Measurements from ENCODE around the gene TACC2. TPM values are rescaled to one million over a fixed set of nuclear protein-coding genes. Genes with fewer than 3 reads are reported as not detected.

The TACC2 gene
- total RNA-seq, 1 donor from 2014 or later: 10.7 TPM

DNA sequence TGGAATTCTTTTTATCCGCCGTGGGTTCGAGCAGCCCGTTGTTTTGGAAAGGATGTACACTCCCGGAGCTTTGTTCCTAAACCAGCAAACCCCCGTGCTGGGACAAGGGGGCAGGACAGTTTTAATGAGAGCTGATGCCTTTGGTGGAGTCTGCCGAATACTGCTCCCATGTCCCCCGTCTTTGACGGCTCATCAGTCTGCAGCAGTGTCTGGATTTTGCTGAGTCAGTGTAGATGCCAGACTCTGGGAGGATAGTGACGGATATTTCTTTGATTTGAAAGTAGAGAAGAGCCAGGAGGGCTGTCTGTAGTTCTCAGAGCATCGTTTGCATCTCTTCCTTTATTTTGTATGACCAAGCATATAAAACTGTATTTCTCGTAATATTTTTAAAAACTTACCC is 207.3 kb downstream of the TACC2 start:
- Histone ChIP-seq H3K79me2 (ENCODE audit: low read depth) (peaks cover 48% of the 10 kb centered on the region), H3K36me3 (no peaks in the 10 kb centered on the region), H3K27ac (no peak overlapping the region), H3F3A (ENCODE audit: low read depth) (peaks cover 27% of the 10 kb centered on the region), H2AFZ (replicated peaks) (no peak overlapping the region), H4K20me1 (ENCODE audit: low read depth) (peaks cover 14% of the 10 kb centered on the region), H3K4me2 (no peak overlapping the region), H3K4me3 (no peak overlapping the region), H3K9ac (no peak overlapping the region), H3K9me3 (ENCODE audit: low read depth) (no peaks in the 10 kb centered on the region), H3K4me1 (peaks cover 40% of the 10 kb centered on the region), H3K27me3 (no peaks in the 10 kb centered on the region)
- Mint-ChIP-seq H3K4me1 (peaks cover 69% of the 10 kb centered on the region), H3K27ac (peak overlapping the region; percentile 88), H3K9me3 (no peaks in the 10 kb centered on the region), H3K27me3 (ENCODE audit: insufficient read depth, low read depth) (peaks cover 5% of the 10 kb centered on the region), H3K36me3 (peaks cover 27% of the 10 kb centered on the region), H3K4me3 (no peak overlapping the region)
- no peak for TF ChIP-seq EZH2phosphoT487 (IDR thresholded peaks at IDR 0.05)
- DNase-seq (ENCODE audit: low spot score): no peak

DNA sequence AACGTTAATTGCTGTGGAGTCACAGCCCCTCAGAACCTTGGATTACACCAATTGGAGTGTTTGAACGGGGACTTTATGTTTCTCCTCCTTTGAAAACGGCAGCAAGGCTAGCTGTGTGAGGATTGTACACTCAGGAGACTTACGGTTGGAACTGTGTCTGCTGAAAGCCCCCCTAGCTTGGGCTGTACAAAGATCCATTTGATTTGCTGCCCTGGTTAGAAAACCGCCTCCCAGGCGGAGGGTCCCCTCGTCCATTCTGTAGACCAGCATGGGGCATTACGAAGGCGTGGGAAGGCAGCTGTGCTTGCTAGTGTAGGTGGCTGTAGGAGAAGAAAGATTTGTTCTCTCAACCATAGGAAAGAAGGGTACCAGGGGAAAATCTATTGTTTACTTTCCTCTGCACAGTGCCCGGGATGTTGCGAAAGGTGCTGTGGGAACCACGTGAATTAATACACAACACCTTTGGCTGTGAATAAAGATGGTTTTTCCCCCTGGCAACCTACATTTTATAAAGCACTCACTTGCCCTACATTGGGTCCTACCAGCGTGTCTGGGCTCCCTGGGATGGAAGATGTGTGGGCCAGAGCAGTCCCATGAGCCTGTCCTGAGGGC is 208.8 kb downstream of the TACC2 start:
- Histone ChIP-seq H3K27me3 (no peaks in the 10 kb centered on the region), H3K36me3 (no peaks in the 10 kb centered on the region), H3K4me1 (peaks cover 25% of the 10 kb centered on the region), H2AFZ (replicated peaks) (no peak overlapping the region), H3K4me3 (no peak overlapping the region), H3K79me2 (ENCODE audit: low read depth) (peaks cover 33% of the 10 kb centered on the region), H3K9me3 (ENCODE audit: low read depth) (no peaks in the 10 kb centered on the region), H3F3A (ENCODE audit: low read depth) (peaks cover 13% of the 10 kb centered on the region), H3K4me2 (peak overlapping the region; percentile 68), H3K27ac (peak overlapping the region; percentile 90), H3K9ac (no peak overlapping the region), H4K20me1 (ENCODE audit: low read depth) (peaks cover 4% of the 10 kb centered on the region)
- peak overlapping the region; percentile 46 for H3K27ac Mint-ChIP-seq
- peaks cover 3% of the 10 kb centered on the region for H3K27me3 Mint-ChIP-seq (ENCODE audit: insufficient read depth, low read depth)
- peaks cover 55% of the 10 kb centered on the region for H3K4me1 Mint-ChIP-seq
- TF ChIP-seq EZH2 (IDR thresholded peaks at IDR 0.05): no peak
- TF ChIP-seq, protein P1, sequence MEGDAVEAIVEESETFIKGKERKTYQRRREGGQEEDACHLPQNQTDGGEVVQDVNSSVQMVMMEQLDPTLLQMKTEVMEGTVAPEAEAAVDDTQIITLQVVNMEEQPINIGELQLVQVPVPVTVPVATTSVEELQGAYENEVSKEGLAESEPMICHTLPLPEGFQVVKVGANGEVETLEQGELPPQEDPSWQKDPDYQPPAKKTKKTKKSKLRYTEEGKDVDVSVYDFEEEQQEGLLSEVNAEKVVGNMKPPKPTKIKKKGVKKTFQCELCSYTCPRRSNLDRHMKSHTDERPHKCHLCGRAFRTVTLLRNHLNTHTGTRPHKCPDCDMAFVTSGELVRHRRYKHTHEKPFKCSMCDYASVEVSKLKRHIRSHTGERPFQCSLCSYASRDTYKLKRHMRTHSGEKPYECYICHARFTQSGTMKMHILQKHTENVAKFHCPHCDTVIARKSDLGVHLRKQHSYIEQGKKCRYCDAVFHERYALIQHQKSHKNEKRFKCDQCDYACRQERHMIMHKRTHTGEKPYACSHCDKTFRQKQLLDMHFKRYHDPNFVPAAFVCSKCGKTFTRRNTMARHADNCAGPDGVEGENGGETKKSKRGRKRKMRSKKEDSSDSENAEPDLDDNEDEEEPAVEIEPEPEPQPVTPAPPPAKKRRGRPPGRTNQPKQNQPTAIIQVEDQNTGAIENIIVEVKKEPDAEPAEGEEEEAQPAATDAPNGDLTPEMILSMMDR (IDR thresholded peaks at IDR 0.05): no peak
- TF ChIP-seq EZH2phosphoT487 (IDR thresholded peaks at IDR 0.05): no peak
- peaks cover 33% of the 10 kb centered on the region for H3K36me3 Mint-ChIP-seq
- peak overlapping the region; percentile 61 for H3K4me3 Mint-ChIP-seq
- DNase-seq (ENCODE audit: low spot score): peak; percentile 68
- H3K9me3 Mint-ChIP-seq: peaks cover 4% of the 10 kb centered on the region

DNA sequence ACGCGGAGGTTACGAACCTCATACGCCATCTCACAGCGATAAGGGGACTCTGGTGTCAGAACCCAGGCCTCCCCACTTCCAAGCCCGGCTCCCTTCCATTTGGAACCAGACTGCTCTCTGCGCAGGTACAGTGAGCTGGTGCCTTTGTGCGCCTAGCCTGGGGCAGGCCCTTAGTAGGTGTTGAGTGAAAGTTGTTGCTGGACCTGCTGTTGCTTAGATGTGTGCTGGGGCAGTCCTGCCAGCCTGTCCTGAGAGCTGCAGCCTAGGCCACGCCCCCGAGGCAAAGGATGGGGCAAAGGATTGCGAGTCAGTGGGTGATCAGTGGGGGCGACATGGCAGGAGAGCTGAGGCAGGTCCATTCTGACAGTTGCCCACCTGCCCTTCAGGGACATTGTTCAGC is 209.7 kb downstream of the TACC2 start:
- Mint-ChIP-seq H3K27ac (peak overlapping the region; percentile 83), H3K27me3 (ENCODE audit: insufficient read depth, low read depth) (peaks cover 3% of the 10 kb centered on the region), H3K9me3 (peaks cover 4% of the 10 kb centered on the region), H3K4me1 (peaks cover 46% of the 10 kb centered on the region), H3K36me3 (peaks cover 33% of the 10 kb centered on the region), H3K4me3 (no peak overlapping the region)
- peaks cover 24% of the 10 kb centered on the region for H3K79me2 ChIP-seq (ENCODE audit: low read depth)
- H3K9ac ChIP-seq: no peak overlapping the region
- H3K27me3 ChIP-seq: no peaks in the 10 kb centered on the region
- peaks cover 13% of the 10 kb centered on the region for H3F3A ChIP-seq (ENCODE audit: low read depth)
- H3K4me1 ChIP-seq: peaks cover 18% of the 10 kb centered on the region
- H2AFZ ChIP-seq (replicated peaks): no peak overlapping the region
- H4K20me1 ChIP-seq (ENCODE audit: low read depth): peaks cover 4% of the 10 kb centered on the region
- no peaks in the 10 kb centered on the region for H3K9me3 ChIP-seq (ENCODE audit: low read depth)
- no peaks in the 10 kb centered on the region for H3K36me3 ChIP-seq
- H3K4me2 ChIP-seq: peak overlapping the region; percentile 68
- TF ChIP-seq EZH2phosphoT487 (IDR thresholded peaks at IDR 0.05): no peak
- no peak for TF ChIP-seq EZH2 (IDR thresholded peaks at IDR 0.05)
- TF ChIP-seq, protein P1 (IDR thresholded peaks at IDR 0.05): no peak
- peak overlapping the region; percentile 90 for H3K27ac ChIP-seq
- H3K4me3 ChIP-seq: no peak overlapping the region
- no peak for DNase-seq (ENCODE audit: low spot score)

DNA sequence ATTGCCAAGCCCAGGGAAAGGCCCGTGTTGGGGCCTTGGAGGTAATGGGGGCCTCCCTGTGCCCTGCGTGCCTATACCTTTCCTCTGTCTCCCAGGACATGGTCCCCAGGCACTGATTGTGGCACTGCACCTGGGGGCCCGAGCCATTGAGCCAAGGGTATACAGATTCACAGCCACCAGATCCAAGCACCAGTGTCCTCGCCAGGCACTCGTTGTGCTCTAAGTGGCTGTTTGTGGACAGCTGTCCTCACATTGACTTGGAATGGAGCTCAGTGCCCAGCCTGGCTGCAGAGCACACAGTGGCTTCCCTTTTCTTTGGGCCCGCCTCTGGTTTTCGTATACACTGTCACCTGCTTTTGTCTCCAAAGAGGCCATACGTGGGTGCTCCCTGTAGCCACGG is 210.1 kb downstream of the TACC2 start:
- H3K27ac Mint-ChIP-seq: no peak overlapping the region
- H3K27ac ChIP-seq: no peak overlapping the region
- H3K79me2 ChIP-seq (ENCODE audit: low read depth): peaks cover 19% of the 10 kb centered on the region
- peaks cover 18% of the 10 kb centered on the region for H3K4me1 ChIP-seq
- no peaks in the 10 kb centered on the region for H3K36me3 ChIP-seq
- H3K27me3 ChIP-seq: no peaks in the 10 kb centered on the region
- DNase-seq (ENCODE audit: low spot score): no peak
- peaks cover 4% of the 10 kb centered on the region for H4K20me1 ChIP-seq (ENCODE audit: low read depth)
- no peak overlapping the region for H3K9ac ChIP-seq
- no peak overlapping the region for H2AFZ ChIP-seq (replicated peaks)
- peaks cover 4% of the 10 kb centered on the region for H3K9me3 Mint-ChIP-seq
- H3K27me3 Mint-ChIP-seq (ENCODE audit: insufficient read depth, low read depth): peaks cover 3% of the 10 kb centered on the region
- no peak overlapping the region for H3K4me3 ChIP-seq
- TF ChIP-seq, protein P1 (IDR thresholded peaks at IDR 0.05): no peak
- TF ChIP-seq EZH2 (IDR thresholded peaks at IDR 0.05): no peak
- TF ChIP-seq EZH2phosphoT487 (IDR thresholded peaks at IDR 0.05): no peak
- H3F3A ChIP-seq (ENCODE audit: low read depth): peaks cover 13% of the 10 kb centered on the region
- peaks cover 42% of the 10 kb centered on the region for H3K4me1 Mint-ChIP-seq
- no peak overlapping the region for H3K4me2 ChIP-seq
- no peak overlapping the region for H3K4me3 Mint-ChIP-seq
- peaks cover 33% of the 10 kb centered on the region for H3K36me3 Mint-ChIP-seq
- no peaks in the 10 kb centered on the region for H3K9me3 ChIP-seq (ENCODE audit: low read depth)
